ENCODE measurements around the gene ZFYVE21.

ZFYVE21 gene

GRCh38 chr14:103692871-103693270 lies 22.7 kb upstream of the ZFYVE21 start:
- no peak for DNase-seq

- DNase-seq = no peak
These were observed 22.1 kb upstream of the ZFYVE21 start for GRCh38 chr14:103693515-103693914.

- DNase-seq = no peak
These were observed 21.0 kb upstream of the ZFYVE21 start for GRCh38 chr14:103694572-103695026.

- no peak for DNase-seq
These were observed 20.1 kb upstream of the ZFYVE21 start for GRCh38 chr14:103695296-103696069.

GRCh38 chr14:103696070-103696402 lies 19.6 kb upstream of the ZFYVE21 start:
- no peak for DNase-seq

- DNase-seq = no peak
These were observed 19.0 kb upstream of the ZFYVE21 start for GRCh38 chr14:103696466-103697071.

GRCh38 chr14:103697206-103697602 lies 18.4 kb upstream of the ZFYVE21 start:
- DNase-seq = no peak

- no peak for DNase-seq
These were observed 17.8 kb upstream of the ZFYVE21 start for GRCh38 chr14:103697603-103698379.

- no peak for DNase-seq
These were observed 17.0 kb upstream of the ZFYVE21 start for GRCh38 chr14:103698380-103699260.

- DNase-seq = no peak
These were observed 16.3 kb upstream of the ZFYVE21 start for GRCh38 chr14:103699261-103699661.

- no peak for DNase-seq
These were observed 15.5 kb upstream of the ZFYVE21 start for GRCh38 chr14:103699901-103700752.

- DNase-seq = no peak
These were observed 14.7 kb upstream of the ZFYVE21 start for GRCh38 chr14:103700753-103701490.

- no peak for DNase-seq
These were observed 13.5 kb upstream of the ZFYVE21 start for GRCh38 chr14:103702095-103702494.

GRCh38 chr14:103702497-103703432 lies 12.8 kb upstream of the ZFYVE21 start:
- DNase-seq = no peak

- no peak for DNase-seq
These were observed 11.9 kb upstream of the ZFYVE21 start for GRCh38 chr14:103703433-103704385.

- DNase-seq = no peak
These were observed 10.9 kb upstream of the ZFYVE21 start for GRCh38 chr14:103704708-103705107.

- no peak for DNase-seq
These were observed 10.5 kb upstream of the ZFYVE21 start for GRCh38 chr14:103705118-103705503.

GRCh38 chr14:103705504-103706284 lies 9.9 kb upstream of the ZFYVE21 start:
- no peak for DNase-seq

Data from NCI-H1417 treated with DMSO at 0.1 percent for 48 hours (cell line).